K562 (cell line): Measurements from ENCODE around the gene SLC6A9. TPM values are rescaled to one million over a fixed set of nuclear protein-coding genes. Genes with fewer than 3 reads are reported as not detected.
A peak's percentile ranks its signal among the peaks of the same experiment; 100 is the strongest.

ENCODE experiments used
- ARNT ChIP-seq, 2 experiments: fragments of 450-650 bp; IDR thresholded peaks; 2 replicates each; pipeline ENCODE4 v1.6.1; 2016; ENCODE audit warnings: mild to moderate bottlenecking in 1 of 2
- E2F3 ChIP-seq: fragments of 250-450 bp; sonication (Bioruptor Pico); IDR thresholded peaks from 2 replicates; pipeline ENCODE4 v1.4.0; 2020; ENCODE audit warnings: mild to moderate bottlenecking
- GTF2B ChIP-seq: IDR thresholded peaks from 2 replicates; pipeline ENCODE4 v1.6.1; 2011; ENCODE audit not compliant: insufficient read length; ENCODE audit errors: extremely low read depth
- KDM5B ChIP-seq: fragments of 200-600 bp; sonication (generic); IDR thresholded peaks from 2 replicates; pipeline ENCODE4 v1.6.1; 2012; ENCODE audit warnings: low read depth, mild to moderate bottlenecking, moderate library complexity, low read length, control low read depth, inconsistent platforms; ENCODE audit not compliant: insufficient replicate concordance
- MEF2A ChIP-seq: IDR thresholded peaks from 2 replicates; pipeline ENCODE4 v1.6.1; 2011; ENCODE audit warnings: low read depth, mild to moderate bottlenecking, low read length, moderate library complexity; ENCODE audit not compliant: control insufficient read depth
- NCOR1 ChIP-seq: fragments of 450-650 bp; IDR thresholded peaks from 2 replicates; pipeline ENCODE4 v1.6.1; 2016; ENCODE audit warnings: mild to moderate bottlenecking, moderate library complexity
- POLR2AphosphoS5 ChIP-seq: IDR thresholded peaks from 2 replicates; pipeline ENCODE4 v1.6.1; 2011; ENCODE audit warnings: mild to moderate bottlenecking, low read depth, low read length, moderate library complexity; ENCODE audit not compliant: control insufficient read depth, insufficient read depth
- RBM17 ChIP-seq: fragments of 200-400 bp; formaldehyde crosslinking; IDR thresholded peaks from 2 replicates; pipeline ENCODE4 v1.6.1; 2017; ENCODE audit warnings: low read depth, mild to moderate bottlenecking, low read length, borderline replicate concordance
- RNF2 ChIP-seq: sonication (generic); IDR thresholded peaks from 2 replicates; pipeline ENCODE4 v1.6.1; 2016
- SRSF9 ChIP-seq: fragments of 200-400 bp; formaldehyde crosslinking; IDR thresholded peaks from 2 replicates; pipeline ENCODE4 v1.6.1; 2017; ENCODE audit warnings: low read depth, low read length, borderline replicate concordance
- polyA plus RNA-seq, 8 experiments: library from polyadenylated mRNA; depleted of rRNA in 4 of 8; stranded (reverse) in 5 of 8; unstranded in 3 of 8; fragments of >200 nt; fragmentation: Nextera tagmentation in 2 of 8; fragmentation: Illumina TruSeq in 1 of 8; extraction: Ambion mirVana in 2 of 8; extraction: Trizol in 1 of 8; gene quantifications; 2 replicates each; pipeline versions ENCODE4 v1.2.1 to v1.2.3, GENCODE V29; 2011 to 2014; ENCODE audit warnings: inconsistent platforms in 1 of 8, missing spikeins in 1 of 8
- total RNA-seq, 7 experiments: library from RNA; depleted of rRNA in 6 of 7; stranded (reverse); fragments of >200 nt in 6 of 7; fragmentation: Illumina TruSeq in 2 of 7; extraction: Trizol in 2 of 7; gene quantifications; 2 replicates each; pipeline versions ENCODE4 v1.2.1 to v1.2.3, GENCODE V29; 2011 to 2021; ENCODE audit warnings: low replicate concordance in 1 of 7
- TF ChIP-seq, protein P1 (sequence below), 2 experiments: fragments of 450-650 bp; conservative IDR thresholded peaks; 2 replicates each; pipeline ENCODE4 v1.6.1; 2017; ENCODE audit warnings: mild to moderate bottlenecking in 2 of 2, moderate library complexity in 2 of 2
- TF ChIP-seq, protein P2 (sequence below): fragments of 450-650 bp; IDR thresholded peaks from 2 replicates; pipeline ENCODE4 v1.6.1; 2016; ENCODE audit warnings: low read depth
- TF ChIP-seq, protein P3 (sequence below): fragments of 450-650 bp; IDR thresholded peaks from 2 replicates; pipeline ENCODE4 v1.6.1; 2016

The SLC6A9 gene
- total and polyA plus RNA-seq, 9 of the 15 experiments (the other 6 are each of a cell fraction or from before 2014, with no cell fraction given) = 0.17 to 18.7 (median 2.9) TPM

DNA sequence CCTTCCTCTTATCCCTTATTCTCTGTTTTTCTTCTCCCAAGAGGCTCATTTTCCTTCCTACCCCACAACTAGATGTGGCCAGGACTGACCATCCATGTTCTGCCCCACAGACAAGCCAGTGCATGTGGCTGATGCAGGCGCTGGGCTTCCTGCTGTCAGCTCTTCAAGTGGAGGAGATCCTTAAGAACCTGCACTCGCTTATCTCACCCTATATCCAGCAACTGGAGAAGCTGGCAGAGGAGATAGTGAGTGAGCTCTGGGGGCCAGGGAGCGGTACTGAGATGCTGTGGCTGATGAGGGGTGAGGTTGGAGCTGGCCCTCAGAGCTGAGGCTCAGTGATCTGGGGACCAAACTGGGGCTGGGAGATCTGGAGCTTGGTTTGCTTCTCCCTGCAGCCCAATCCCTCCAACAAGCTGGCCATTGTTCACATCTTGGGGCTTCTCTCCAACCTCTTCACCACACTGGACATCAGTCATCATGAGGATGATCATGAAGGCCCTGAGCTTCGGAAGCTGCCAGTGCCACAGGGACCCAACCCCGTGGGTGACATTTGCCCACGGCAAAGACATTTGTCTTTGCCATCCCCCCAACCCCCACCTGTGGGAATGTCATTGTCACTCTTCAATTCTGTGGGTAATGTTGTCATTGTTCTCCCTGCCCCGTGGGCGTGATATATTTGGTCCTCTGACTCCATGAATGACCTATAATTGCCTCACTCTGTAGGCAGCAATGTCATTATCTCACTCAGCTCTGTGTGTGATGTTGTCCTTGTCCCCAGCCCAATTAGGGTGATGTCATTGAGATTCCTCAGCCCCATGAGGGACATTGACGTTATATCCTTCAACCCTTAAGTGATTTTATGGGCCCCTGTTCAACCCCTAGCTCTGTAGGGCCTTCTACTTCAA, 72.7 kb downstream of the SLC6A9 start (continued):
- TF ChIP-seq GTF2B (no peak), RBM17 (no peak), MEF2A (no peak), KDM5B (no peak), POLR2AphosphoS5 (peak; percentile 42; the same call in 1 of the 2 replicates), RNF2 (no peak), NCOR1 (peak; percentile 67), SRSF9 (no peak), E2F3 (no peak), ARNT (IDR thresholded peaks at IDR 0.05) (no peak)
- TF ChIP-seq, protein P1, sequence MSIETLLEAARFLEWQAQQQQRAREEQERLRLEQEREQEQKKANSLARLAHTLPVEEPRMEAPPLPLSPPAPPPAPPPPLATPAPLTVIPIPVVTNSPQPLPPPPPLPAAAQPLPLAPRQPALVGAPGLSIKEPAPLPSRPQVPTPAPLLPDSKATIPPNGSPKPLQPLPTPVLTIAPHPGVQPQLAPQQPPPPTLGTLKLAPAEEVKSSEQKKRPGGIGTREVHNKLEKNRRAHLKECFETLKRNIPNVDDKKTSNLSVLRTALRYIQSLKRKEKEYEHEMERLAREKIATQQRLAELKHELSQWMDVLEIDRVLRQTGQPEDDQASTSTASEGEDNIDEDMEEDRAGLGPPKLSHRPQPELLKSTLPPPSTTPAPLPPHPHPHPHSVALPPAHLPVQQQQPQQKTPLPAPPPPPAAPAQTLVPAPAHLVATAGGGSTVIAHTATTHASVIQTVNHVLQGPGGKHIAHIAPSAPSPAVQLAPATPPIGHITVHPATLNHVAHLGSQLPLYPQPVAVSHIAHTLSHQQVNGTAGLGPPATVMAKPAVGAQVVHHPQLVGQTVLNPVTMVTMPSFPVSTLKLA (conservative IDR thresholded peaks at IDR 0.05) = 0 out of 4 replicates have a peak, but pooled peaks of 1 of the 2 experiments have one; percentile 35
- TF ChIP-seq, protein P2, sequence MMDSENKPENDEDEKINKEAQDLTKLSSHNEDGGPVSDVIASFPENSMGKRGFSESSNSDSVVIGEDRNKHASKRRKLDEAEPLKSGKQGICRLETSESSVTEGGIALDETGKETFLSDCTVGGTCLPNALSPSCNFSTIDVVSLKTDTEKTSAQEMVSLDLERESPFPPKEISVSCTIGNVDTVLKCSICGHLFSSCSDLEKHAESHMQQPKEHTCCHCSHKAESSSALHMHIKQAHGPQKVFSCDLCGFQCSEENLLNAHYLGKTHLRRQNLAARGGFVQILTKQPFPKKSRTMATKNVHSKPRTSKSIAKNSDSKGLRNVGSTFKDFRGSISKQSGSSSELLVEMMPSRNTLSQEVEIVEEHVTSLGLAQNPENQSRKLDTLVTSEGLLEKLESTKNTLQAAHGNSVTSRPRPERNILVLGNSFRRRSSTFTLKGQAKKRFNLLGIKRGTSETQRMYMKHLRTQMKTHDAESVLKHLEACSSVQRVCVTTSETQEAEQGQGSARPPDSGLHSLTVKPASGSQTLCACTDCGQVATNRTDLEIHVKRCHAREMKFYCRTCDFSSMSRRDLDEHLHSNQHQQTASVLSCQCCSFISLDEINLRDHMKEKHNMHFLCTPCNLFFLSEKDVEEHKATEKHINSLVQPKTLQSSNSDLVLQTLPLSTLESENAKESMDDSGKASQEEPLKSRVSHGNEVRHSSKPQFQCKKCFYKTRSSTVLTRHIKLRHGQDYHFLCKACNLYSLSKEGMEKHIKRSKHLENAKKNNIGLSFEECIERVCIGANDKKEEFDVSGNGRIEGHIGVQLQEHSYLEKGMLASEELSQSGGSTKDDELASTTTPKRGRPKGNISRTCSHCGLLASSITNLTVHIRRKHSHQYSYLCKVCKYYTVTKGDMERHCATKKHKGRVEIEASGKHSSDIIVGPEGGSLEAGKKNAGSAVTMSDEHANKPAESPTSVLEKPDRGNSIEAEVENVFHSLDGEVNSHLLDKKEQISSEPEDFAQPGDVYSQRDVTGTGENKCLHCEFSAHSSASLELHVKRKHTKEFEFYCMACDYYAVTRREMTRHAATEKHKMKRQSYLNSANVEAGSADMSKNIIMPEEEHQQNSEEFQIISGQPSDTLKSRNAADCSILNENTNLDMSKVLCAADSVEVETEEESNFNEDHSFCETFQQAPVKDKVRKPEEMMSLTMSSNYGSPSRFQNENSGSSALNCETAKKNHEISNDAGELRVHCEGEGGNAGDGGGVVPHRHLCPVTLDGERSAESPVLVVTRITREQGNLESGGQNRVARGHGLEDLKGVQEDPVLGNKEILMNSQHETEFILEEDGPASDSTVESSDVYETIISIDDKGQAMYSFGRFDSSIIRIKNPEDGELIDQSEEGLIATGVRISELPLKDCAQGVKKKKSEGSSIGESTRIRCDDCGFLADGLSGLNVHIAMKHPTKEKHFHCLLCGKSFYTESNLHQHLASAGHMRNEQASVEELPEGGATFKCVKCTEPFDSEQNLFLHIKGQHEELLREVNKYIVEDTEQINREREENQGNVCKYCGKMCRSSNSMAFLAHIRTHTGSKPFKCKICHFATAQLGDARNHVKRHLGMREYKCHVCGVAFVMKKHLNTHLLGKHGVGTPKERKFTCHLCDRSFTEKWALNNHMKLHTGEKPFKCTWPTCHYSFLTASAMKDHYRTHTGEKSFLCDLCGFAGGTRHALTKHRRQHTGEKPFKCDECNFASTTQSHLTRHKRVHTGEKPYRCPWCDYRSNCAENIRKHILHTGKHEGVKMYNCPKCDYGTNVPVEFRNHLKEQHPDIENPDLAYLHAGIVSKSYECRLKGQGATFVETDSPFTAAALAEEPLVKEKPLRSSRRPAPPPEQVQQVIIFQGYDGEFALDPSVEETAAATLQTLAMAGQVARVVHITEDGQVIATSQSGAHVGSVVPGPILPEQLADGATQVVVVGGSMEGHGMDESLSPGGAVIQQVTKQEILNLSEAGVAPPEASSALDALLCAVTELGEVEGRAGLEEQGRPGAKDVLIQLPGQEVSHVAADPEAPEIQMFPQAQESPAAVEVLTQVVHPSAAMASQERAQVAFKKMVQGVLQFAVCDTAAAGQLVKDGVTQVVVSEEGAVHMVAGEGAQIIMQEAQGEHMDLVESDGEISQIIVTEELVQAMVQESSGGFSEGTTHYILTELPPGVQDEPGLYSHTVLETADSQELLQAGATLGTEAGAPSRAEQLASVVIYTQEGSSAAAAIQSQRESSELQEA = no peak
- TF ChIP-seq, protein P3, sequence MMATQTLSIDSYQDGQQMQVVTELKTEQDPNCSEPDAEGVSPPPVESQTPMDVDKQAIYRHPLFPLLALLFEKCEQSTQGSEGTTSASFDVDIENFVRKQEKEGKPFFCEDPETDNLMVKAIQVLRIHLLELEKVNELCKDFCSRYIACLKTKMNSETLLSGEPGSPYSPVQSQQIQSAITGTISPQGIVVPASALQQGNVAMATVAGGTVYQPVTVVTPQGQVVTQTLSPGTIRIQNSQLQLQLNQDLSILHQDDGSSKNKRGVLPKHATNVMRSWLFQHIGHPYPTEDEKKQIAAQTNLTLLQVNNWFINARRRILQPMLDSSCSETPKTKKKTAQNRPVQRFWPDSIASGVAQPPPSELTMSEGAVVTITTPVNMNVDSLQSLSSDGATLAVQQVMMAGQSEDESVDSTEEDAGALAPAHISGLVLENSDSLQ = no peak
